T-helper 17 cell (primary cell): ENCODE results near the gene P4HB. TPM values are rescaled to one million over a fixed set of nuclear protein-coding genes. Genes with fewer than 3 reads are reported as not detected.

ENCODE experiments used
- ATAC-seq: fragments of 150-1000 bp; cut with Tn5 transposase; 2 replicates; pipeline ENCODE4 v1.10.0; 2021; ENCODE audit warnings: mild to moderate bottlenecking, moderate library complexity
- DNase-seq, 3 donors: peaks; one replicate each; pipeline versions ENCODE4 v3.0.0 to v3.0.0-alpha.2; 2020 to 2021
- H3K9me3 ChIP-seq: one replicate; pipeline ENCODE4 v1.7.0; 2013; ENCODE audit warnings: low read length, mild to moderate bottlenecking; ENCODE audit not compliant: control insufficient read depth, poor library complexity, severe bottlenecking
- H3K27ac Mint-ChIP-seq: one replicate; pipeline ENCODE4 v1.8.0; 2022; ENCODE audit warnings: mild to moderate bottlenecking, moderate library complexity, mixed read lengths
- H3K27me3 Mint-ChIP-seq: one replicate; pipeline ENCODE4 v1.8.0; 2022; ENCODE audit warnings: mixed read lengths
- H3K36me3 Mint-ChIP-seq: one replicate; pipeline ENCODE4 v1.8.0; 2022; ENCODE audit warnings: low read depth, mixed read lengths
- H3K4me1 Mint-ChIP-seq: one replicate; pipeline ENCODE4 v1.8.0; 2022; ENCODE audit warnings: mild to moderate bottlenecking, mixed read lengths
- H3K4me3 Mint-ChIP-seq: one replicate; pipeline ENCODE4 v1.8.0; 2022; ENCODE audit warnings: mild to moderate bottlenecking, moderate library complexity, mixed read lengths
- total RNA-seq, 4 donors: library from RNA in 2 of 4; stranded (reverse) in 2 of 4; gene quantifications; one replicate each; pipeline ENCODE4 v1.2.3 and lab custom pipeline; 2022 to 2026

P4HB gene
- total RNA-seq, 2 donors from 2014 or later = 281 to 320 TPM

GRCh38 chr17:81858967-81859905 is 1.1 kb downstream of the P4HB start:
- peaks cover 3% of the 10 kb centered on the region for H3K36me3 Mint-ChIP-seq
- peaks cover 24% of the 10 kb centered on the region for H3K4me1 Mint-ChIP-seq
- H3K27me3 Mint-ChIP-seq = no peaks in the 10 kb centered on the region
- H3K4me3 Mint-ChIP-seq = peak overlapping the region; percentile 94
- ATAC-seq (no peak), DNase-seq (no peak)
- H3K9me3 ChIP-seq = no peaks in the 10 kb centered on the region
- peak overlapping the region; percentile 91 for H3K27ac Mint-ChIP-seq

- H3K4me3 Mint-ChIP-seq = peak overlapping the region; percentile 94
- H3K4me1 Mint-ChIP-seq = peaks cover 21% of the 10 kb centered on the region
- DNase-seq (no peak), ATAC-seq (no peak)
- peaks cover 3% of the 10 kb centered on the region for H3K36me3 Mint-ChIP-seq
- H3K9me3 ChIP-seq = no peaks in the 10 kb centered on the region
- H3K27ac Mint-ChIP-seq = peak overlapping the region; percentile 78
- H3K27me3 Mint-ChIP-seq = no peaks in the 10 kb centered on the region
Observed at GRCh38 chr17:81858170-81858966, 2.0 kb downstream of the P4HB start.

- ATAC-seq (peak; percentile 37), DNase-seq (no peak)
Observed at GRCh38 chr17:81854974-81855774, 5.2 kb downstream of the P4HB start.

DNA sequence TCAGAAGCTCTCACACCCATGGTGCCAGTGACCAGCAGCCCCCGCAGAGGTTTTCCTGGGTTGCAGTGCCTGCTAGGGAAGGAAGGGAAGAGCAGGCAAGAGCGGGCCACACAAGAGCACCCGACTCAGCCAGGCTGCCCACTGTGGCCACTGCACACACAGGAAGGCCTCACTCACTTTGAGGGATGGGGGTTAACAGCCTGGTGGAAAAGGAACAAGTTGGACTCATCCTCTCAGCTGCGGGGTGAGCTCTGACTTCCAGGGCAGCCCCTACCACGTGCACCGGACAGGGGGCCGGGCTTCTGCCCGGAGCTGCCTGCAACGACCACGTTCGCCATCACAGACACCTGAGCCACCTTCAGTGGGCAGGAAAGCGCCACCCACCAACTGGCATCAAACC is 8.1 kb downstream of the P4HB start:
- H3K36me3 Mint-ChIP-seq = no peaks in the 10 kb centered on the region
- no peak overlapping the region for H3K27ac Mint-ChIP-seq
- peaks cover 4% of the 10 kb centered on the region for H3K4me1 Mint-ChIP-seq
- ATAC-seq = no peak
- no peaks in the 10 kb centered on the region for H3K27me3 Mint-ChIP-seq
- no peak overlapping the region for H3K4me3 Mint-ChIP-seq
- no peaks in the 10 kb centered on the region for H3K9me3 ChIP-seq
- no peak for DNase-seq

More at GRCh38 chr17:81854974-81855774, 5.2 kb downstream of the P4HB start:
- Mint-ChIP-seq H3K27me3 (no peaks in the 10 kb centered on the region), H3K4me3 (no peak overlapping the region), H3K27ac (no peak overlapping the region), H3K4me1 (peaks cover 13% of the 10 kb centered on the region), H3K36me3 (peaks cover 3% of the 10 kb centered on the region)
- no peaks in the 10 kb centered on the region for H3K9me3 ChIP-seq

GRCh38 chr17:81851423-81851822 is 8.9 kb downstream of the P4HB start:
- Mint-ChIP-seq H3K27me3 (no peaks in the 10 kb centered on the region), H3K36me3 (no peaks in the 10 kb centered on the region), H3K4me1 (peaks cover 4% of the 10 kb centered on the region), H3K4me3 (no peak overlapping the region), H3K27ac (peak overlapping the region; percentile 63)
- no peaks in the 10 kb centered on the region for H3K9me3 ChIP-seq
- DNase-seq (no peak), ATAC-seq (no peak)

- DNase-seq (no peak), ATAC-seq (no peak)
- Mint-ChIP-seq H3K4me3 (no peak overlapping the region), H3K36me3 (peaks cover 2% of the 10 kb centered on the region), H3K27me3 (no peaks in the 10 kb centered on the region), H3K4me1 (peaks cover 2% of the 10 kb centered on the region), H3K27ac (no peak overlapping the region)
- H3K9me3 ChIP-seq = no peaks in the 10 kb centered on the region
Observed at GRCh38 chr17:81849457-81849856, 10.9 kb downstream of the P4HB start.

GRCh38 chr17:81846743-81847689 is 13.3 kb downstream of the P4HB start:
- no peak overlapping the region for H3K4me3 Mint-ChIP-seq
- peaks cover 2% of the 10 kb centered on the region for H3K4me1 Mint-ChIP-seq
- H3K27me3 Mint-ChIP-seq = no peaks in the 10 kb centered on the region
- ATAC-seq = no peak
- H3K27ac Mint-ChIP-seq = no peak overlapping the region
- H3K9me3 ChIP-seq = no peaks in the 10 kb centered on the region
- peaks cover 2% of the 10 kb centered on the region for H3K36me3 Mint-ChIP-seq
- no peak for DNase-seq

- no peaks in the 10 kb centered on the region for H3K27me3 Mint-ChIP-seq
- H3K4me3 Mint-ChIP-seq = no peak overlapping the region
- H3K36me3 Mint-ChIP-seq = peaks cover 2% of the 10 kb centered on the region
- no peaks in the 10 kb centered on the region for H3K9me3 ChIP-seq
- DNase-seq (no peak), ATAC-seq (no peak)
- H3K4me1 Mint-ChIP-seq = peaks cover under 1% of the 10 kb centered on the region
- no peak overlapping the region for H3K27ac Mint-ChIP-seq
Observed at GRCh38 chr17:81845881-81846742, 14.2 kb downstream of the P4HB start.

- no peak for ATAC-seq
Observed at GRCh38 chr17:81845361-81845760, 15.0 kb downstream of the P4HB start.

DNA sequence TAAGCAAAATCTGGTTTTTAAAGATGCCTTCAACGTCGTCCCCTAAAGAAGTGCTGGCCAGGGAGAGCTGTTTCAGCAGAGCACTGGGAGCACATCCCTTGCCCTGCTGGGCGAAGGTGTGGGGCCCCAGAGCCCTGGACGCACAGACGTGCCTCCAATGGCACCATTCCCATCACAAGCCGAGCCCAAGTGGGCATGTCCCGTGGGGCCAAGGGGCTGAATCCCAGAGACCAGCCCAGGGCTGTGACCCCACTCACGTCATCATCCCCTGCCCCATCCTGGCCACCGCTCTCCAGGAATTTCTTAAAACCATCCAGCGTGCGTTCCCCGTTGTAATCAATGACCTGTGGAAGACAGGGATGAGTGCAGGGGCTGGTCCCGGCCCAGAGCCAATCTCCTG is 15.4 kb downstream of the P4HB start:
- no peak overlapping the region for H3K4me3 Mint-ChIP-seq
- ATAC-seq = no peak
- H3K36me3 Mint-ChIP-seq = peaks cover 2% of the 10 kb centered on the region
- H3K4me1 Mint-ChIP-seq = no peaks in the 10 kb centered on the region
- no peaks in the 10 kb centered on the region for H3K27me3 Mint-ChIP-seq
- H3K27ac Mint-ChIP-seq = no peak overlapping the region
- no peaks in the 10 kb centered on the region for H3K9me3 ChIP-seq
- no peak for DNase-seq

More at GRCh38 chr17:81845361-81845760, 15.0 kb downstream of the P4HB start:
- peaks cover 2% of the 10 kb centered on the region for H3K36me3 Mint-ChIP-seq
- H3K27me3 Mint-ChIP-seq = no peaks in the 10 kb centered on the region
- H3K27ac Mint-ChIP-seq = no peak overlapping the region
- no peaks in the 10 kb centered on the region for H3K9me3 ChIP-seq
- no peak for DNase-seq
- no peaks in the 10 kb centered on the region for H3K4me1 Mint-ChIP-seq
- H3K4me3 Mint-ChIP-seq = no peak overlapping the region

GRCh38 chr17:81844327-81844851 is 15.9 kb downstream of the P4HB start:
- no peak overlapping the region for H3K4me3 Mint-ChIP-seq
- peaks cover 2% of the 10 kb centered on the region for H3K36me3 Mint-ChIP-seq
- H3K4me1 Mint-ChIP-seq = no peaks in the 10 kb centered on the region
- no peaks in the 10 kb centered on the region for H3K27me3 Mint-ChIP-seq
- H3K9me3 ChIP-seq = no peaks in the 10 kb centered on the region
- DNase-seq = no peak
- H3K27ac Mint-ChIP-seq = no peak overlapping the region
- peak; percentile 20 for ATAC-seq
